GM19240 (cell line): ENCODE measurements around the gene PROM1.

ENCODE experiments used
- DNase-seq: peaks from one replicate; pipeline ENCODE4 v3.0.0; 2011; ENCODE audit warnings: low spot score; ENCODE audit not compliant: insufficient read length

The PROM1 gene

GRCh38 chr4:16110661-16111290 is 27.0 kb upstream of the PROM1 start:
- DNase-seq = no peak

GRCh38 chr4:16110199-16110598 is 26.4 kb upstream of the PROM1 start:
- no peak for DNase-seq

GRCh38 chr4:16109256-16109655 is 25.4 kb upstream of the PROM1 start:
- no peak for DNase-seq

GRCh38 chr4:16106956-16107355 is 23.1 kb upstream of the PROM1 start:
- no peak for DNase-seq

- DNase-seq = no peak
Observed at GRCh38 chr4:16104520-16104919, 20.7 kb upstream of the PROM1 start.

GRCh38 chr4:16102356-16102755 is 18.5 kb upstream of the PROM1 start:
- no peak for DNase-seq

GRCh38 chr4:16100833-16101232 is 17.0 kb upstream of the PROM1 start:
- no peak for DNase-seq

GRCh38 chr4:16092682-16093319 is 9.0 kb upstream of the PROM1 start:
- no peak for DNase-seq

GRCh38 chr4:16090096-16090705 is 6.4 kb upstream of the PROM1 start:
- DNase-seq = no peak

- DNase-seq = no peak
Observed at GRCh38 chr4:16089156-16089555, 5.3 kb upstream of the PROM1 start.

GRCh38 chr4:16088601-16089000 is 4.8 kb upstream of the PROM1 start:
- no peak for DNase-seq

- DNase-seq = no peak
Observed at GRCh38 chr4:16085822-16086221, 2.0 kb upstream of the PROM1 start.

GRCh38 chr4:16082426-16083240 is 1.2 kb downstream of the PROM1 start:
- no peak for DNase-seq

- no peak for DNase-seq
Observed at GRCh38 chr4:16082041-16082425, 1.8 kb downstream of the PROM1 start.

GRCh38 chr4:16079046-16079445 is 4.8 kb downstream of the PROM1 start:
- no peak for DNase-seq

GRCh38 chr4:16078195-16078760 is 5.5 kb downstream of the PROM1 start:
- no peak for DNase-seq

GRCh38 chr4:16077786-16078185 is 6.0 kb downstream of the PROM1 start:
- DNase-seq = no peak

- no peak for DNase-seq
Observed at GRCh38 chr4:16075975-16076757, 7.7 kb downstream of the PROM1 start.

GRCh38 chr4:16075061-16075460 is 8.8 kb downstream of the PROM1 start:
- DNase-seq = no peak

GRCh38 chr4:16072168-16072567 is 11.7 kb downstream of the PROM1 start:
- no peak for DNase-seq

GRCh38 chr4:16070203-16070602 is 13.6 kb downstream of the PROM1 start:
- no peak for DNase-seq
